GM18907 (cell line): Measurements from ENCODE around the gene COPA.

ENCODE experiments used
- ATAC-seq: cut with Tn5 transposase; IDR thresholded peaks from one replicate; pipeline ENCODE4 v1.9.1; 2021; ENCODE audit warnings: mild to moderate bottlenecking, moderate library complexity; ENCODE audit not compliant: unreplicated experiment

The COPA gene

GRCh38 chr1:160363010-160363409 lies 20.0 kb upstream of the COPA start:
- no peak for ATAC-seq

GRCh38 chr1:160362168-160362957 lies 19.3 kb upstream of the COPA start:
- ATAC-seq = no peak

GRCh38 chr1:160361814-160362167 lies 18.7 kb upstream of the COPA start:
- no peak for ATAC-seq

GRCh38 chr1:160361199-160361598 lies 18.1 kb upstream of the COPA start:
- no peak for ATAC-seq

GRCh38 chr1:160360227-160360695 lies 17.2 kb upstream of the COPA start:
- no peak for ATAC-seq

- no peak for ATAC-seq
Measured at GRCh38 chr1:160359559-160360226, 16.6 kb upstream of the COPA start.

- ATAC-seq = no peak
Measured at GRCh38 chr1:160358073-160358472, 15.0 kb upstream of the COPA start.

GRCh38 chr1:160357286-160358002 lies 14.4 kb upstream of the COPA start:
- ATAC-seq = no peak

GRCh38 chr1:160354388-160354985 lies 11.4 kb upstream of the COPA start:
- no peak for ATAC-seq

GRCh38 chr1:160353223-160353622 lies 10.2 kb upstream of the COPA start:
- ATAC-seq = no peak

- no peak for ATAC-seq
Measured at GRCh38 chr1:160352555-160352954, 9.5 kb upstream of the COPA start.

GRCh38 chr1:160351629-160352028 lies 8.6 kb upstream of the COPA start:
- ATAC-seq = no peak

GRCh38 chr1:160346958-160347357 lies 3.9 kb upstream of the COPA start:
- ATAC-seq = no peak

- no peak for ATAC-seq
Measured at GRCh38 chr1:160346463-160346862, 3.4 kb upstream of the COPA start.

- ATAC-seq = no peak
Measured at GRCh38 chr1:160344936-160345335, 1.9 kb upstream of the COPA start.

GRCh38 chr1:160344241-160344640 lies 1.2 kb upstream of the COPA start:
- no peak for ATAC-seq

GRCh38 chr1:160342526-160342925 lies 524 bp downstream of the COPA start:
- no peak for ATAC-seq

GRCh38 chr1:160340866-160341265 lies 2.2 kb downstream of the COPA start:
- no peak for ATAC-seq

GRCh38 chr1:160340146-160340545 lies 2.9 kb downstream of the COPA start:
- no peak for ATAC-seq

GRCh38 chr1:160338580-160338979 lies 4.5 kb downstream of the COPA start:
- no peak for ATAC-seq

GRCh38 chr1:160332516-160332915 lies 10.5 kb downstream of the COPA start:
- no peak for ATAC-seq
